WTC11 (cell line): ENCODE measurements around the gene GPC6. TPM values are rescaled to one million over a fixed set of nuclear protein-coding genes. Genes with fewer than 3 reads are reported as not detected.

ENCODE experiments used
- ATAC-seq: fragments of 200-7000 bp; cut with Tn5 transposase; 2 replicates; pipeline ENCODE4 v1.10.0; 2021; ENCODE audit warnings: mild to moderate bottlenecking, moderate library complexity
- CTCF ChIA-PET: fragments of 300-600 bp; sonication (Branson Sonifier 250); formaldehyde crosslinking; loops from one replicate; lab custom pipeline; 2021; ENCODE audit warnings: antibody characterized with exemption; lab: Charles Lee
- POLR2A ChIA-PET: fragments of 350-600 bp; sonication (Branson Sonifier 250); formaldehyde crosslinking; loops from one replicate; lab custom pipeline; 2021; ENCODE audit warnings: antibody characterized with exemption; lab: Charles Lee
- DNase-seq: peaks from one replicate; pipeline ENCODE4 v3.0.0; 2021; ENCODE audit warnings: low spot score
- H3K27ac Mint-ChIP-seq: 2 replicates; pipeline ENCODE4 v1.8.0; 2021; ENCODE audit warnings: mixed read lengths
- H3K27me3 Mint-ChIP-seq: 2 replicates; pipeline ENCODE4 v1.8.0; 2021; ENCODE audit warnings: low read depth, mild to moderate bottlenecking, moderate library complexity, mixed read lengths
- H3K36me3 Mint-ChIP-seq: 2 replicates; pipeline ENCODE4 v1.8.0; 2021; ENCODE audit warnings: mixed read lengths
- H3K4me1 Mint-ChIP-seq: 2 replicates; pipeline ENCODE4 v1.8.0; 2022; ENCODE audit warnings: mixed read lengths
- H3K4me3 Mint-ChIP-seq: 2 replicates; pipeline ENCODE4 v1.8.0; 2021; ENCODE audit warnings: mild to moderate bottlenecking, moderate library complexity, mixed read lengths
- H3K9me3 Mint-ChIP-seq: 2 replicates; pipeline ENCODE4 v1.8.0; 2021; ENCODE audit warnings: mixed read lengths
- ATF6 ChIP-seq: sonication (generic); formaldehyde crosslinking; IDR thresholded peaks from 2 replicates; pipeline ENCODE4 v1.8.1; 2023; ENCODE audit warnings: mild to moderate bottlenecking, missing genetic modification reagents
- CREM ChIP-seq: sonication (generic); formaldehyde crosslinking; IDR thresholded peaks from 2 replicates; pipeline ENCODE4 v1.8.1; 2022; ENCODE audit warnings: mild to moderate bottlenecking, missing genetic modification reagents, moderate library complexity
- ETV6 ChIP-seq: sonication (generic); formaldehyde crosslinking; IDR thresholded peaks from 2 replicates; pipeline ENCODE4 v1.8.1; 2022; ENCODE audit warnings: mild to moderate bottlenecking, missing genetic modification reagents
- FOXP1 ChIP-seq: sonication (generic); formaldehyde crosslinking; IDR thresholded peaks from 2 replicates; pipeline ENCODE4 v1.8.0; 2022; ENCODE audit warnings: missing genetic modification reagents, mild to moderate bottlenecking, moderate library complexity, borderline replicate concordance
- GABPB1 ChIP-seq: sonication (generic); formaldehyde crosslinking; IDR thresholded peaks from 2 replicates; pipeline ENCODE4 v1.8.1; 2023; ENCODE audit warnings: mild to moderate bottlenecking, missing genetic modification reagents
- GTF2I ChIP-seq: fragments of 250-450 bp; sonication (Bioruptor Pico); conservative IDR thresholded peaks from 2 replicates; pipeline ENCODE4 v1.4.0; 2021; ENCODE audit warnings: mild to moderate bottlenecking
- IRF1 ChIP-seq: sonication (generic); formaldehyde crosslinking; IDR thresholded peaks from 2 replicates; pipeline ENCODE4 v1.8.0; 2023; ENCODE audit warnings: missing genetic modification reagents
- RORB ChIP-seq: fragments of 250-450 bp; sonication (Bioruptor Pico); IDR thresholded peaks from 2 replicates; pipeline ENCODE4 v1.9.0; 2021; ENCODE audit warnings: mild to moderate bottlenecking
- USF2 ChIP-seq: sonication (generic); formaldehyde crosslinking; IDR thresholded peaks from 2 replicates; pipeline ENCODE4 v1.8.1; 2023; ENCODE audit warnings: mild to moderate bottlenecking, missing genetic modification reagents, moderate library complexity
- ZNF138 ChIP-seq: sonication (generic); formaldehyde crosslinking; conservative IDR thresholded peaks from 2 replicates; pipeline ENCODE4 v1.8.1; 2022; ENCODE audit warnings: mild to moderate bottlenecking, moderate library complexity, missing genetic modification reagents
- ZNF232 ChIP-seq: sonication (generic); formaldehyde crosslinking; IDR thresholded peaks from 2 replicates; pipeline ENCODE4 v1.8.0; 2022; ENCODE audit warnings: mild to moderate bottlenecking, missing genetic modification reagents
- ZNF281 ChIP-seq: sonication (generic); formaldehyde crosslinking; IDR thresholded peaks from 2 replicates; pipeline ENCODE4 v1.8.0; 2023; ENCODE audit warnings: mild to moderate bottlenecking, missing genetic modification reagents
- ZSCAN18 ChIP-seq: fragments of 250-450 bp; sonication (Bioruptor Pico); IDR thresholded peaks from 2 replicates; pipeline ENCODE4 v2.1.2; 2022; ENCODE audit warnings: mild to moderate bottlenecking, moderate library complexity
- total RNA-seq: library from RNA; stranded (reverse); gene quantifications from 3 replicates; pipeline ENCODE4 v1.2.3, GENCODE V29; 2021

Gene GPC6
- total RNA-seq, 1 experiment from 2014 or later, result 19.5 TPM

- peaks cover 13% of the 10 kb centered on the region for H3K36me3 Mint-ChIP-seq
- ChIA-PET CTCF (no interaction called here), POLR2A (no interaction called here)
- no peak overlapping the region for H3K27ac Mint-ChIP-seq
- TF ChIP-seq GTF2I (CRISPR knock-in tag) (no peak), ZSCAN18 (CRISPR knock-in tag) (no peak), ATF6 (no peak), CREM (CRISPR knock-in tag) (no peak), RORB (CRISPR knock-in tag) (no peak), ETV6 (CRISPR knock-in tag) (no peak), FOXP1 (CRISPR knock-in tag) (no peak)
- peaks cover 34% of the 10 kb centered on the region for H3K27me3 Mint-ChIP-seq
- H3K4me1 Mint-ChIP-seq, result peaks cover 14% of the 10 kb centered on the region
- H3K4me3 Mint-ChIP-seq, result no peak overlapping the region
- H3K9me3 Mint-ChIP-seq, result peaks cover 20% of the 10 kb centered on the region
- DNase-seq (no peak), ATAC-seq (no peak)
Measured at GRCh38 chr13:93981426-93981977, 754.9 kb downstream of the GPC6 start.

GRCh38 chr13:93982179-93982918 is 755.7 kb downstream of the GPC6 start:
- peaks cover 16% of the 10 kb centered on the region for H3K9me3 Mint-ChIP-seq
- no peak for TF ChIP-seq FOXP1 (CRISPR knock-in tag)
- no peak for TF ChIP-seq ZNF138 (CRISPR knock-in tag)
- TF ChIP-seq, all 79 proteins: peak for 0
- peaks cover 14% of the 10 kb centered on the region for H3K4me1 Mint-ChIP-seq
- H3K36me3 Mint-ChIP-seq, result peaks cover 13% of the 10 kb centered on the region
- ChIA-PET CTCF (no interaction called here), POLR2A (no interaction called here)
- no peak overlapping the region for H3K27ac Mint-ChIP-seq
- no peak for DNase-seq
- H3K27me3 Mint-ChIP-seq, result peaks cover 34% of the 10 kb centered on the region
- ATAC-seq, result no peak
- no peak overlapping the region for H3K4me3 Mint-ChIP-seq

- no peaks in the 10 kb centered on the region for H3K36me3 Mint-ChIP-seq
- H3K27ac Mint-ChIP-seq, result no peak overlapping the region
- TF ChIP-seq GABPB1 (CRISPR knock-in tag) (no peak), ZNF281 (CRISPR knock-in tag) (no peak), USF2 (CRISPR knock-in tag) (no peak), IRF1 (CRISPR knock-in tag) (no peak), ZNF232 (CRISPR knock-in tag) (no peak), ZNF138 (CRISPR knock-in tag) (no peak)
- H3K27me3 Mint-ChIP-seq, result peaks cover 34% of the 10 kb centered on the region
- ChIA-PET CTCF (no interaction called here), POLR2A (no interaction called here)
- DNase-seq (no peak), ATAC-seq (no peak)
- H3K4me3 Mint-ChIP-seq, result no peak overlapping the region
- H3K9me3 Mint-ChIP-seq, result no peaks in the 10 kb centered on the region
- H3K4me1 Mint-ChIP-seq, result peaks cover 14% of the 10 kb centered on the region
Measured at GRCh38 chr13:93984052-93984451, 757.4 kb downstream of the GPC6 start.
